Kidney (tissue), 14 donors: ENCODE measurements around the gene UBE4B. TPM values are rescaled to one million over a fixed set of nuclear protein-coding genes. Genes with fewer than 3 reads are reported as not detected.

ENCODE experiments used
- DNase-seq, 5 donors: peaks; one replicate each; pipeline ENCODE4 v3.0.0-alpha.2; 2013 to 2020
- FAIRE-seq: peaks from 2 replicates; lab custom pipeline; 2012; peaks lifted over from hg19 to GRCh38; lab: Jason Lieb, UNC
- H3K27ac ChIP-seq, 2 donors: one replicate each; pipeline ENCODE4 v1.7.0; 2013; ENCODE audit warnings: low read depth in 2 of 2, low read length in 2 of 2, inconsistent platforms in 1 of 2
- H3K27me3 ChIP-seq: one replicate; pipeline ENCODE4 v1.7.1; 2013; ENCODE audit warnings: low read length, inconsistent platforms; ENCODE audit not compliant: control insufficient read depth, insufficient read depth
- H3K36me3 ChIP-seq, 3 donors: one replicate each; pipeline versions ENCODE4 v1.7.0 to v1.7.1; 2013; ENCODE audit warnings: low read length in 3 of 3, control low read depth in 1 of 3, inconsistent platforms in 1 of 3; ENCODE audit not compliant: insufficient read depth in 3 of 3, control insufficient read depth in 2 of 3
- H3K4me1 ChIP-seq, 3 donors: one replicate each; pipeline versions ENCODE4 v1.7.0 to v1.7.1; 2013; ENCODE audit warnings: low read length in 3 of 3, inconsistent platforms in 1 of 3, low read depth in 1 of 3; ENCODE audit not compliant: control insufficient read depth in 2 of 3, insufficient read depth in 2 of 3
- H3K4me3 ChIP-seq, 3 donors: one replicate each; pipeline versions ENCODE4 v1.7.0 to v1.8.1; 2013; ENCODE audit warnings: low read length in 3 of 3, control low read depth in 1 of 3, inconsistent platforms in 1 of 3
- H3K9ac ChIP-seq, 3 donors: one replicate each; pipeline versions ENCODE4 v1.7.0 to v1.7.1; 2013; ENCODE audit warnings: low read length in 3 of 3, control low read depth in 1 of 3, inconsistent platforms in 1 of 3
- H3K9me3 ChIP-seq, 3 donors: one replicate each; pipeline versions ENCODE4 v1.7.0 to v1.7.1; 2013; ENCODE audit warnings: low read length in 3 of 3, control low read depth in 1 of 3, inconsistent platforms in 1 of 3; ENCODE audit not compliant: control insufficient read depth in 2 of 3, insufficient read depth in 1 of 3
- intact Hi-C: fragments of 100-400 bp; cut with DNase I; formaldehyde crosslinking; loops from one replicate; pipeline ENCODE4 v1.11.1; 2022
- polyA plus RNA-seq: library from polyadenylated mRNA; stranded (reverse); fragments of 350-450 nt; fragmentation: Illumina TruSeq; extraction: RNeasy Lipid Tissue Mini Kit (QIAGEN cat#74804); gene quantifications from one replicate; pipeline ENCODE4 v1.2.3, GENCODE V29; 2014; ENCODE audit warnings: low read depth, low replicate concordance; ENCODE audit not compliant: insufficient read depth
- total RNA-seq: library from RNA; stranded (reverse); fragmentation: NEBNext Ultra II Directional; extraction: Animal tissue kit (Norgen Biotek cat#: 25700); gene quantifications from one replicate; pipeline ENCODE4 v1.2.1, GENCODE V29; 2021
- TF ChIP-seq, protein P1 (sequence below): IDR thresholded peaks from 3 replicates; pipeline ENCODE4 v1.5.1; 2012; ENCODE audit warnings: mild to moderate bottlenecking, moderate library complexity, borderline replicate concordance; ENCODE audit not compliant: insufficient read depth; ENCODE audit errors: extremely low read depth
- donor health status: control.
- donor health status: control.
- donor health status: control.
- donor health status: control.
- donor health status: control.
- donor health status: DM: yes; HTN: yes; CAD: no.
- donor health status: Normal renal cell carcinoma (clear cell type).

UBE4B gene
- total and polyA plus RNA-seq, 2 donors from 2014 or later: 13.3 to 33.5 TPM

DNA sequence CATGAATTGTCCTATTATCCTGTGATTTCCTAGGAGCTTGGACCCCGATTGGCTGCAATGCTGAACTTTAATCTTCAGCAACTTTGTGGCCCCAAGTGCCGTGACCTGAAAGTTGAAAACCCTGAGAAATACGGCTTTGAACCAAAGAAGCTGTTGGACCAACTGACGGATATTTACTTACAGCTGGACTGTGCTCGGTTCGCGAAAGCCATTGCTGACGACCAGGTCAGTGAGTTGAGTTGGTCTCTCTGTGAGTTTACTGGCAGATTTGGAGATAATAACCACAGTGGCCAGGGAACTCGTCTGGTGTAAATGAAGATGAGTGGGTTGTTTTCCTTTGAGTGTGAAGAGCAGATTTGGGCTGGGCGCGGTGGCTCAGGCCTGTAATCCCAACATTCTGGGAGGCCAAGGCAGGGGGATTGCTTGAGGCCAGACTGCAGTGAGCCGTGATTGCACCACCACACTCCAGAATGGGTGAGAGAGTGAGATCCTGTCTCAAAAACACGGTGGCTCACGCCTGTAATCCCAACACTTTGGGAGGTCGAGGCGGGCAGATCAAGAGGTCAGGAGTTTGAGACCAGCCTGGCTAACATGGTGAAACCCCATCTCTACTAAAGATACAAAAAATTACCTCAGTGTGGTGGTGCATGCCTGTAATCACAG, 138.5 kb downstream of the UBE4B start:
- no peaks in the 10 kb centered on the region for H3K4me1 ChIP-seq
- intact Hi-C loops: no loop called here
- TF ChIP-seq, protein P1, sequence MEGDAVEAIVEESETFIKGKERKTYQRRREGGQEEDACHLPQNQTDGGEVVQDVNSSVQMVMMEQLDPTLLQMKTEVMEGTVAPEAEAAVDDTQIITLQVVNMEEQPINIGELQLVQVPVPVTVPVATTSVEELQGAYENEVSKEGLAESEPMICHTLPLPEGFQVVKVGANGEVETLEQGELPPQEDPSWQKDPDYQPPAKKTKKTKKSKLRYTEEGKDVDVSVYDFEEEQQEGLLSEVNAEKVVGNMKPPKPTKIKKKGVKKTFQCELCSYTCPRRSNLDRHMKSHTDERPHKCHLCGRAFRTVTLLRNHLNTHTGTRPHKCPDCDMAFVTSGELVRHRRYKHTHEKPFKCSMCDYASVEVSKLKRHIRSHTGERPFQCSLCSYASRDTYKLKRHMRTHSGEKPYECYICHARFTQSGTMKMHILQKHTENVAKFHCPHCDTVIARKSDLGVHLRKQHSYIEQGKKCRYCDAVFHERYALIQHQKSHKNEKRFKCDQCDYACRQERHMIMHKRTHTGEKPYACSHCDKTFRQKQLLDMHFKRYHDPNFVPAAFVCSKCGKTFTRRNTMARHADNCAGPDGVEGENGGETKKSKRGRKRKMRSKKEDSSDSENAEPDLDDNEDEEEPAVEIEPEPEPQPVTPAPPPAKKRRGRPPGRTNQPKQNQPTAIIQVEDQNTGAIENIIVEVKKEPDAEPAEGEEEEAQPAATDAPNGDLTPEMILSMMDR: no peak
- no peaks in the 10 kb centered on the region for H3K27me3 ChIP-seq
- H3K4me3 ChIP-seq: no peak overlapping the region
- H3K9ac ChIP-seq: no peak overlapping the region
- peaks cover 6 to 33% (median 24%) of the 10 kb centered on the region in 3 donors for H3K36me3 ChIP-seq
- DNase-seq: no peak
- FAIRE-seq: no peak
- no peak overlapping the region for H3K27ac ChIP-seq
- no peaks in the 10 kb centered on the region for H3K9me3 ChIP-seq

DNA sequence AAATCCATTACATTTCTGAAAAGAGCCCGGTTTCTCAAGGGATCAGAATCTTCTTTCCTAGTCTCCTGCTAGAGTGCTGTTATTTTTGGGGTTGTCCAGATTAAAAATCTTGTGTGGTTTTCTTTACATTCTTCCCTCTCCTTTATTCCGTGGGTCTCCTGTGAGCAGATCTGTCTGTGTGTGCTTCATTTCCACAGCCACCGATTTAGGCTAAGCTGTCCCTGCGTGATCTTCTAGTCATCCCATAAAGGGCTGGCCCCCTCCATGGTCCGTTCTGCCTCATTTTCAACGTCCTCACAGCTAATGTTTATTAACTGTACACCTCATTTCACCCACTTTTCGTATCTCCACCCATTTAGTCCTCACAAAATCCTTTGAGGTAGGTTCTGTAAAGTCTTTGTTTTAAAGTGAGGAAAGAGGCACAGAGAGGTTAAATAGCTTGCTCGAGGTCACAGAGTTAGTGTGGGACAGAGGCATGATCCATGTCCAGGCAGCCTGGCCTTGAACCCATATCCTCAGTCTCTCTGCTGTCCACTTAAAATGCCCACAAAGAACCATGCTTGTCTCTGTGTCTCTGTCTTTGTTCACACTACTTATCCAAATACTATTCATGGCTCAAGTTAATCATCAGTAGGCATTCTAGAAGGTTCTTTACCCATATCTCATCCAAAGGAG, 139.4 kb downstream of the UBE4B start:
- H3K36me3 ChIP-seq: peaks cover 6 to 32% (median 23%) of the 10 kb centered on the region in 3 donors
- no peak overlapping the region for H3K4me3 ChIP-seq
- no peak overlapping the region for H3K27ac ChIP-seq
- H3K9ac ChIP-seq: no peak overlapping the region
- FAIRE-seq (no peak), DNase-seq (no peak)
- H3K4me1 ChIP-seq: no peaks in the 10 kb centered on the region
- TF ChIP-seq, protein P1: no peak
- intact Hi-C loops: no loop called here
- H3K9me3 ChIP-seq: no peaks in the 10 kb centered on the region
- no peaks in the 10 kb centered on the region for H3K27me3 ChIP-seq

DNA sequence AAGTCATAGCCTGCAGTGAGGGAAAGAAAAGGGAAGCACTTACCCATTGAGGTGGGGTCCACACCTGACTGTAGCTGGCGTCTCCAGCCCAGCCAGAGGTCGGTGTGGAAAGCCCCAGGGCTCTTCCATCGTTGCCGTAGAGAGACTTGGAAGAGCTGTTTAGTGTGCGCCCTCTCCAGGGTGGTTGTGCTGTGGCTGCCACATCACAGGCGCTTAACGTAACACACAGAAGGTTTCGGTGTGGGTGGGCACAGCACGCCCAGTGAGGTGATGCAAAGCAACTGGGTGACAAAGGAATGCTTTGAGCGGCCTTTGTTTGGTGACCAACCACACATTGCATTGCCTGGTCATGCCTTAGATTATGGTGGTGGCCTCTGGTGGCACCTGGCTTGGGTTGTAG, 140.8 kb downstream of the UBE4B start:
- intact Hi-C loops: no loop called here
- Histone ChIP-seq H3K27me3 (no peaks in the 10 kb centered on the region), H3K9me3 (no peaks in the 10 kb centered on the region), H3K4me1 (no peaks in the 10 kb centered on the region), H3K36me3 (peaks cover 6 to 24% (median 21%) of the 10 kb centered on the region in 3 donors), H3K4me3 (no peak overlapping the region), H3K27ac (no peak overlapping the region), H3K9ac (no peak overlapping the region)
- FAIRE-seq: no peak
- TF ChIP-seq, protein P1: no peak
- DNase-seq: no peak
